ENCODE data around the gene MRPL52. TPM values are rescaled to one million over a fixed set of nuclear protein-coding genes. Genes with fewer than 3 reads are reported as not detected.
A peak's percentile ranks its signal among the peaks of the same experiment; 100 is the strongest.

Gene MRPL52
- total and polyA plus RNA-seq, 2 of the 13 experiments (the other 11 are each of a cell fraction or from before 2014, with no cell fraction given) = 118 to 329 TPM

- TF ChIP-seq ZNF670 (CRISPR knock-in tag; IDR thresholded peaks at IDR 0.05; ENCODE audit: borderline replicate concordance) = no peak
- 0 out of 2 replicates have a peak, but pooled peaks have one; percentile 39 for TF ChIP-seq NAIF1 (CRISPR knock-in tag; IDR thresholded peaks at IDR 0.05; ENCODE audit: borderline replicate concordance)
- no peak for TF ChIP-seq NONO (IDR thresholded peaks at IDR 0.05)
- 0 out of 2 replicates have a peak, but pooled peaks have one; percentile 25 for TF ChIP-seq NONO (CRISPR knock-in tag; conservative IDR thresholded peaks at IDR 0.05)
- no peak for TF ChIP-seq ZNF335 (CRISPR knock-in tag; IDR thresholded peaks at IDR 0.05)
- TF ChIP-seq ZNF350 (CRISPR knock-in tag; IDR thresholded peaks at IDR 0.05; ENCODE audit: borderline replicate concordance, low read depth) = no peak
- TF ChIP-seq ZNF7 (CRISPR knock-in tag; IDR thresholded peaks at IDR 0.05) = peak; percentile 89
- TF ChIP-seq ZNF550 (CRISPR knock-in tag; IDR thresholded peaks at IDR 0.05; ENCODE audit: borderline replicate concordance) = no peak
- TF ChIP-seq ZMAT3 (CRISPR knock-in tag; conservative IDR thresholded peaks at IDR 0.05) = no peak
- no peak for TF ChIP-seq PCBP1 (IDR thresholded peaks at IDR 0.05; ENCODE audit: borderline replicate concordance, low read depth, low read length)
- peak in 1 of 2 experiments; percentile 19; a peak in 1 of 4 replicates for TF ChIP-seq EP300 (IDR thresholded peaks at IDR 0.05; ENCODE audit: low read depth in 2 of 2, low read length in 2 of 2)
- TF ChIP-seq EP300 (CRISPR knock-in tag; IDR thresholded peaks at IDR 0.05; ENCODE audit: borderline replicate concordance) = no peak
- TF ChIP-seq NR2F6 (IDR thresholded peaks at IDR 0.05) = peak; percentile 9; the same call in 1 of the 2 replicates
- TF ChIP-seq NR2F6 (CRISPR knock-in tag; IDR thresholded peaks at IDR 0.05) = no peak
- TF ChIP-seq, protein P1, sequence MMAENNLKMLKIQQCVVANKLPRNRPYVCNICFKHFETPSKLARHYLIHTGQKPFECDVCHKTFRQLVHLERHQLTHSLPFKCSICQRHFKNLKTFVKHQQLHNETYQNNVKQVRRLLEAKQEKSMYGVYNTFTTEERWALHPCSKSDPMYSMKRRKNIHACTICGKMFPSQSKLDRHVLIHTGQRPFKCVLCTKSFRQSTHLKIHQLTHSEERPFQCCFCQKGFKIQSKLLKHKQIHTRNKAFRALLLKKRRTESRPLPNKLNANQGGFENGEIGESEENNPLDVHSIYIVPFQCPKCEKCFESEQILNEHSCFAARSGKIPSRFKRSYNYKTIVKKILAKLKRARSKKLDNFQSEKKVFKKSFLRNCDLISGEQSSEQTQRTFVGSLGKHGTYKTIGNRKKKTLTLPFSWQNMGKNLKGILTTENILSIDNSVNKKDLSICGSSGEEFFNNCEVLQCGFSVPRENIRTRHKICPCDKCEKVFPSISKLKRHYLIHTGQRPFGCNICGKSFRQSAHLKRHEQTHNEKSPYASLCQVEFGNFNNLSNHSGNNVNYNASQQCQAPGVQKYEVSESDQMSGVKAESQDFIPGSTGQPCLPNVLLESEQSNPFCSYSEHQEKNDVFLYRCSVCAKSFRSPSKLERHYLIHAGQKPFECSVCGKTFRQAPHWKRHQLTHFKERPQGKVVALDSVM (CRISPR knock-in tag; IDR thresholded peaks at IDR 0.05) = 0 out of 2 replicates have a peak, but pooled peaks have one; percentile 17
- no peak for TF ChIP-seq TOE1 (CRISPR knock-in tag; IDR thresholded peaks at IDR 0.05)
- no peak for TF ChIP-seq KLF13 (CRISPR knock-in tag; IDR thresholded peaks at IDR 0.05)
- no peak for TF ChIP-seq NFE2L1 (CRISPR knock-in tag; IDR thresholded peaks at IDR 0.05; ENCODE audit: borderline replicate concordance)
- 0 out of 2 replicates have a peak, but pooled peaks have one; percentile 33 for TF ChIP-seq ZNF780A (CRISPR knock-in tag; IDR thresholded peaks at IDR 0.05)
- TF ChIP-seq MXD4 (CRISPR knock-in tag; IDR thresholded peaks at IDR 0.05) = peak; percentile 44; the same call in 1 of the 2 replicates
- no peak for TF ChIP-seq FLYWCH1 (CRISPR knock-in tag; IDR thresholded peaks at IDR 0.05)
- TF ChIP-seq ZNF777 (CRISPR knock-in tag; IDR thresholded peaks at IDR 0.05) = 0 out of 2 replicates have a peak, but pooled peaks have one; percentile 22
- no peak for TF ChIP-seq ZNF709 (CRISPR knock-in tag; IDR thresholded peaks at IDR 0.05)
- TF ChIP-seq GATAD2A (CRISPR knock-in tag; IDR thresholded peaks at IDR 0.05) = peak; percentile 27; the same call in 1 of the 2 replicates
- no peak for TF ChIP-seq BCL6 (CRISPR knock-in tag; IDR thresholded peaks at IDR 0.05)
- 0 out of 2 replicates have a peak, but pooled peaks have one; percentile 48 for TF ChIP-seq DPF2 (CRISPR knock-in tag; IDR thresholded peaks at IDR 0.05; ENCODE audit: borderline replicate concordance, low read depth)
- peak; percentile 19; the same call in 1 of the 2 replicates for TF ChIP-seq MEIS1 (CRISPR knock-in tag; IDR thresholded peaks at IDR 0.05; ENCODE audit: borderline replicate concordance)
- TF ChIP-seq ESRRA (CRISPR knock-in tag; IDR thresholded peaks at IDR 0.05; ENCODE audit: low read depth) = 0 out of 2 replicates have a peak, but pooled peaks have one; percentile 41
- TF ChIP-seq ZNF768 (CRISPR knock-in tag; IDR thresholded peaks at IDR 0.05) = no peak
- TF ChIP-seq HNF4A (CRISPR knock-in tag; IDR thresholded peaks at IDR 0.05) = peak; percentile 40; the same call in 1 of the 2 replicates
- TF ChIP-seq MXD3 (CRISPR knock-in tag; IDR thresholded peaks at IDR 0.05) = no peak
Measured at GRCh38 chr14:22808388-22809209, 21.1 kb upstream of the MRPL52 start (continued).

Measured in HepG2 (cell line).